Coronary artery (tissue), 2 donors: ENCODE results near the gene AKAP13.

Experiments used
- DNase-seq: peaks from one replicate; pipeline ENCODE4 v3.0.0-alpha.2; 2017; ENCODE audit warnings: low spot score
- H3K27ac ChIP-seq, 2 donors: fragments of 200-600 bp; sonication (generic); one replicate each; pipeline ENCODE4 v1.5.1; 2016 to 2019
- H3K4me3 ChIP-seq: fragments of 200-600 bp; sonication (generic); 2 replicates; pipeline ENCODE4 v1.5.1; 2016; ENCODE audit warnings: mild to moderate bottlenecking, moderate library complexity
- TF ChIP-seq, protein P1 (sequence below): fragments of 200-600 bp; sonication (generic); IDR thresholded peaks from one replicate; pipeline ENCODE4 v1.5.1; 2019; ENCODE audit warnings: antibody characterized with exemption

The AKAP13 gene

DNA sequence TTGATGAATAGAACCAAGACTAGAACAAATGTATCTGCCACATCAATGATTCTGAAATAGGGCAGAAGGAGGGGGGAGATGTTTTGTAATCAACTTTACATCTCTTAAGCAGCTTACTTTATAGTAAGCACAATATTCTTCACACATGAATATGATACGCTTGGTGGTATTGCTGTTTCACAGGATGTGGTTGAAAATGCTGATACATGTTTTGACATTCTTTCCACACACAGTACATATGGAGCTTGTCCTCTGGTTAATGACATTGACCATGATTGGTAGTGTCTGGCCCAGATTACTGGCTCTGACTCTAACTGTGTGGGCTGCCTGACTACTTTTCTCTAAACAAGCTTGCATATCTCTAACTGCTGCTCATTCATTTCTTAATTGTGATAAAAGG, 245.5 kb downstream of the AKAP13 start:
- no peak for DNase-seq
- TF ChIP-seq, protein P1, sequence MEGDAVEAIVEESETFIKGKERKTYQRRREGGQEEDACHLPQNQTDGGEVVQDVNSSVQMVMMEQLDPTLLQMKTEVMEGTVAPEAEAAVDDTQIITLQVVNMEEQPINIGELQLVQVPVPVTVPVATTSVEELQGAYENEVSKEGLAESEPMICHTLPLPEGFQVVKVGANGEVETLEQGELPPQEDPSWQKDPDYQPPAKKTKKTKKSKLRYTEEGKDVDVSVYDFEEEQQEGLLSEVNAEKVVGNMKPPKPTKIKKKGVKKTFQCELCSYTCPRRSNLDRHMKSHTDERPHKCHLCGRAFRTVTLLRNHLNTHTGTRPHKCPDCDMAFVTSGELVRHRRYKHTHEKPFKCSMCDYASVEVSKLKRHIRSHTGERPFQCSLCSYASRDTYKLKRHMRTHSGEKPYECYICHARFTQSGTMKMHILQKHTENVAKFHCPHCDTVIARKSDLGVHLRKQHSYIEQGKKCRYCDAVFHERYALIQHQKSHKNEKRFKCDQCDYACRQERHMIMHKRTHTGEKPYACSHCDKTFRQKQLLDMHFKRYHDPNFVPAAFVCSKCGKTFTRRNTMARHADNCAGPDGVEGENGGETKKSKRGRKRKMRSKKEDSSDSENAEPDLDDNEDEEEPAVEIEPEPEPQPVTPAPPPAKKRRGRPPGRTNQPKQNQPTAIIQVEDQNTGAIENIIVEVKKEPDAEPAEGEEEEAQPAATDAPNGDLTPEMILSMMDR: no peak
- Histone ChIP-seq H3K4me3 (peak overlapping the region; percentile 74), H3K27ac (peak overlapping the region; percentile 36 to 78)

DNA sequence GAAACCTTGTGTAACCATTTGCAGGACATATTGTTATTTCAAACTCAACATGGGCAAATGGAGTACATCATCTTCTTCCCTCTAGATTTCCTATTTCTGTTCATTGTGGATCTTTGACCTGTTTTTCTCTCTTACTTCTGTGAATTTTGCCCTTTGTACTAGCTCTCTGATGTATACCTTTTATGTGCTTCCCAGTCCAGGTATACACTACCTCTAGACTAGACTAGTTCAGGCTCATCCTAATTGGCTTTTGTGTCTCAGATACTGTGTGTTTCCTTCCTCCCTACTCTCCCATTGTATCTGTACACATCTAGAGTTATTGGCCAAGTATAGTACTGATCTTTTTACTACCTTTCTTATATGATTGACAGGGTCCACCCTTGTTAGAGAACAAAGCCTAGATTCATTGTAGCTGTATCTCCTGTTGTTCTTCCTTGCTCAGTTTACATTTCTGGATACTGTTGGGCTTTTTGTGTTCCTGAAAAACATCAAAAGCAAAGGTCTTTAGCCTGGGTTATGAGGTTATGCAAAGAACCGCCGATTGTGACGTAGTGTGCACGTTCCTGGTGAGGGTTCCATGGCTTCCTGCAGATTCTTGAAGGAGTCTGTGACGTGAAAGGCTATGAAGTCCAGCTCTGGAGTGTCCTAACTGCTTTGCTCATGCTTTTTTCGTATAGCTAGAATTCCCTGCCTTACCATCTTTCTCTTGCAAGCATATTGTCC, 247.0 kb downstream of the AKAP13 start:
- DNase-seq: no peak
- Histone ChIP-seq H3K4me3 (no peak overlapping the region), H3K27ac (no peak overlapping the region)
- TF ChIP-seq, protein P1: no peak

DNA sequence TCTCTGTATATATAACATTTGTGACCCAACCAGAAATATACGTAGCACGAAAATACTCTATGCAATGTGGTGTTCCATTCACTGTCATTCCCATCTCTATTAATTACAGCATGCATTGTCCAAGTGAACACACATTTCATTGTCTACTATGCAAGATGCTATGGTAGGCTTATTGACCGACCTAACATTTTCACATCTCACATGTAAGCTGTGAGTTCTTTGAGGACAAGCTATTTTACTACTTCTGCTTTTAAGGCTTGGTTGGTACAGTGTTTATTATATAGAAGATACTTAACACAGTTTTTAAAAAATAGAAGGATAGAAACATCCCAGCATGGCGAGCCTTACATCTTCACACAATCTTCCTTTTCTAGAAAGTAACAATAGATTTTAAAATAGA, 249.9 kb downstream of the AKAP13 start:
- H3K27ac ChIP-seq: no peak overlapping the region
- no peak for DNase-seq
- TF ChIP-seq, protein P1: no peak
- H3K4me3 ChIP-seq: no peak overlapping the region

DNA sequence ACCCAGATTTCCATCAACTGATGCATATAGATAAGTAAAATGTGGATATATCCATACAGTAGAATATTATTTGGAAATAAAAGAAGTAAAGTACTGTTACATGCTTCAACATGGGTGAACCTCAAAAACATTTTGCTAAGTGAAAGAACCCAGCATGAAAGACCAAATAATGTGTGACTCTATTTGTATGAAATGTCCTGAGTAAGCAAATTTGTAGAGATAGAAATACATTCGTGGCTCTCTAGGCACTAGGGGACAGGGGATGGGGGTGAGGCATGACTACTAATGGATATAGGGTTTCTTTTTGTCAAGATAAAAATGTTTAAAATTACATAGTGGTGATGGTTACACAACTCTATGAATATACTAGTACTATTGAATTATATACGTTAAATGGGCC, 250.6 kb downstream of the AKAP13 start:
- peak overlapping the region in 1 of 2 donors; percentile 30 for H3K27ac ChIP-seq
- TF ChIP-seq, protein P1: no peak
- peak overlapping the region; percentile 8 for H3K4me3 ChIP-seq
- DNase-seq: no peak

DNA sequence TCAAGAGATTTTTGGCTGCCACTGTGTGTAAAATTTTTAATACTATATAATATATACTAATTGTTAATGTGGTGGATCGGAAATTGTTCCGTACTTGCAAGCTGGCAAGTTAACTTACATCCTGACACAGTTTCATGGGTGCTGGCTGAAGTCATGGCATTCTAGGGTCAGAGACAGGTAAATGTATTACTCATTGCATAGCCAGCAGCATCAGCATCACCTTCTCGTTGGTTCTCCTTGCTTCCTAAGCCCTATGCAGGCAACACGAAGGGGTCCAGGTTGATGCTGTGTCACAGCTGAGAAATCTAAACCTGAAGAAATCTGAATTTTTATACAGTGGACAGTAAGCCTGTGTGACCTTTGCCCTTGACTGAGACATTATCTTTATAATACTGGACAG, 251.6 kb downstream of the AKAP13 start:
- Histone ChIP-seq H3K4me3 (peak overlapping the region; percentile 11), H3K27ac (no peak overlapping the region)
- no peak for DNase-seq
- TF ChIP-seq, protein P1: no peak

DNA sequence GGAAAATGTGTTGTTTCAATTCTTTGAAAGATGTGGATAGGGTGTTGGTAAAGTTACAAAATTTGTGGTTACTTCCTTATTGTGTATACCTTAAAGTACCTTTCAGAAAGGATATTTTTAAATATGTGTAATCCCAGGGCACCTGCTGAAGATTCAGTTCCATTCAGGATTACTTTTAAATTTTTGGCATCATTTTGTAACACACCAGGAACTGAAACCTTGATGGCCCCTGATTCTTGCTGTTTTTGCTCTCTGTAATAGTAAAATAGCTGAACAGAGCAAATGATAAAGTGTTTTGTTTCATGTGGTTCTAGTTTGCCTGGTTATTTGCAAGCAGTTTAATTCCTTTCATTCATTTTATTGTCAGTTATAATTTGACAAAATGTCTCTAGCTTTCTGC, 253.5 kb downstream of the AKAP13 start:
- no peak overlapping the region for H3K27ac ChIP-seq
- no peak for DNase-seq
- no peak overlapping the region for H3K4me3 ChIP-seq
- TF ChIP-seq, protein P1: no peak

DNA sequence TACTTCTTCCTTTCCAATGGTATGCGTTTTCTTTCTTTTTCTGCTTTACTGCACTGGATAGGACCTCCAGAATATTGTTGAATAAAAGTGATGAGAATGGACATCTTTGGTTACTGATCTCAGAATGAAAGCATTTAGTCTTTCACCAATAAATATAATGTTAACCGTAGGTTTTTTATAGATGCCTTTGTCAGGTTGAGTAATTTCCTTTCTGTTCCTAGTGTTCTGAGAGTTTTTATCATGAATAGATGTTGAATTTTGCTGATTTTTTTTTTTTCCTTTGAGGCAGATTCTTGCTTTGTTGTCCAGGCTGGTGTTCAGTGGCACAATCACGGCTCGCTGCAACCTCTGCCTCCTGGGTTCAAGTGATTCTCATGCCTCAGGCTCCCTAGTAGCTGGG, 255.9 kb downstream of the AKAP13 start:
- TF ChIP-seq, protein P1: no peak
- DNase-seq: no peak
- Histone ChIP-seq H3K4me3 (no peak overlapping the region), H3K27ac (no peak overlapping the region)
